ENCODE results near the gene C20orf96.

The C20orf96 gene

GRCh38 chr20:297098-297924 is 6.8 kb upstream of the C20orf96 start, which contains the start of gene ZCCHC3:
Gene ZCCHC3 (plus strand): TSS chr20:297570. CDS start chr20:297587, 17 bp downstream.
- Histone ChIP-seq H3K27me3 (ENCODE audit: control insufficient read depth in 1 of 2, insufficient read depth in 2 of 2, low read length in 2 of 2) (no peaks in the 10 kb centered on the region), H3K9ac (ENCODE audit: low read length in 2 of 2) (peak within 1 kb of the TSS; percentile 84 to 92), H3K4me3 (ENCODE audit: low read length in 2 of 2) (peak within 1 kb of the TSS; percentile 91 to 97), H3K36me3 (ENCODE audit: control insufficient read depth in 2 of 2, insufficient read depth in 2 of 2, low read length in 2 of 2) (peaks cover 2 to 4% of the 10 kb centered on the region in 2 donors), H3K4me1 (ENCODE audit: control insufficient read depth, insufficient read depth, low read length) (peaks cover 27% of the 10 kb centered on the region), H3K9me3 (ENCODE audit: control insufficient read depth in 2 of 2, low read length in 2 of 2) (no peaks in the 10 kb centered on the region), H3K27ac (ENCODE audit: low read length) (peak within 1 kb of the TSS; percentile 87)

- Histone ChIP-seq H3K36me3 (ENCODE audit: control insufficient read depth in 2 of 2, insufficient read depth in 2 of 2, low read length in 2 of 2) (peaks cover 2 to 4% of the 10 kb centered on the region in 2 donors), H3K9me3 (ENCODE audit: control insufficient read depth in 2 of 2, low read length in 2 of 2) (no peaks in the 10 kb centered on the region), H3K4me1 (ENCODE audit: control insufficient read depth, insufficient read depth, low read length) (peaks cover 25% of the 10 kb centered on the region), H3K27me3 (ENCODE audit: control insufficient read depth in 1 of 2, insufficient read depth in 2 of 2, low read length in 2 of 2) (no peaks in the 10 kb centered on the region), H3K9ac (ENCODE audit: low read length in 2 of 2) (no peak overlapping the region), H3K4me3 (ENCODE audit: low read length in 2 of 2) (no peak overlapping the region), H3K27ac (ENCODE audit: low read length) (no peak overlapping the region)
These were observed 5.3 kb upstream of the C20orf96 start for GRCh38 chr20:295804-296203.

GRCh38 chr20:294602-295001 is 4.1 kb upstream of the C20orf96 start:
- H3K27me3 ChIP-seq (ENCODE audit: control insufficient read depth in 1 of 2, insufficient read depth in 2 of 2, low read length in 2 of 2): no peaks in the 10 kb centered on the region

GRCh38 chr20:289693-290083 is 862 bp downstream of the C20orf96 start:
- peak overlapping the region; percentile 59 to 86 for H3K9ac ChIP-seq (ENCODE audit: low read length in 2 of 2)
- peak overlapping the region; percentile 77 for H3K27ac ChIP-seq (ENCODE audit: low read length)
- no peaks in the 10 kb centered on the region for H3K9me3 ChIP-seq (ENCODE audit: control insufficient read depth in 2 of 2, low read length in 2 of 2)
- H3K27me3 ChIP-seq (ENCODE audit: control insufficient read depth in 1 of 2, insufficient read depth in 2 of 2, low read length in 2 of 2): no peaks in the 10 kb centered on the region
- H3K36me3 ChIP-seq (ENCODE audit: control insufficient read depth in 2 of 2, insufficient read depth in 2 of 2, low read length in 2 of 2): no peaks in the 10 kb centered on the region
- peak overlapping the region; percentile 77 to 86 for H3K4me3 ChIP-seq (ENCODE audit: low read length in 2 of 2)
- H3K4me1 ChIP-seq (ENCODE audit: control insufficient read depth, insufficient read depth, low read length): peaks cover 15% of the 10 kb centered on the region

More at GRCh38 chr20:294602-295001, 4.1 kb upstream of the C20orf96 start:
- Histone ChIP-seq H3K9ac (ENCODE audit: low read length in 2 of 2) (no peak overlapping the region), H3K4me3 (ENCODE audit: low read length in 2 of 2) (no peak overlapping the region), H3K36me3 (ENCODE audit: control insufficient read depth in 2 of 2, insufficient read depth in 2 of 2, low read length in 2 of 2) (no peaks in the 10 kb centered on the region), H3K4me1 (ENCODE audit: control insufficient read depth, insufficient read depth, low read length) (peaks cover 19% of the 10 kb centered on the region), H3K27ac (ENCODE audit: low read length) (no peak overlapping the region), H3K9me3 (ENCODE audit: control insufficient read depth in 2 of 2, low read length in 2 of 2) (no peaks in the 10 kb centered on the region)

- no peaks in the 10 kb centered on the region for H3K9me3 ChIP-seq (ENCODE audit: control insufficient read depth in 2 of 2, low read length in 2 of 2)
- H3K27me3 ChIP-seq (ENCODE audit: control insufficient read depth in 1 of 2, insufficient read depth in 2 of 2, low read length in 2 of 2): no peaks in the 10 kb centered on the region
- no peak overlapping the region for H3K9ac ChIP-seq (ENCODE audit: low read length in 2 of 2)
- no peaks in the 10 kb centered on the region for H3K36me3 ChIP-seq (ENCODE audit: control insufficient read depth in 2 of 2, insufficient read depth in 2 of 2, low read length in 2 of 2)
- H3K4me1 ChIP-seq (ENCODE audit: control insufficient read depth, insufficient read depth, low read length): peaks cover 15% of the 10 kb centered on the region
- H3K27ac ChIP-seq (ENCODE audit: low read length): no peak overlapping the region
- H3K4me3 ChIP-seq (ENCODE audit: low read length in 2 of 2): peak overlapping the region; percentile 77 to 86
These were observed 1.4 kb downstream of the C20orf96 start for GRCh38 chr20:288956-289692.

- no peak overlapping the region for H3K4me3 ChIP-seq (ENCODE audit: low read length in 2 of 2)
These were observed 4.0 kb downstream of the C20orf96 start for GRCh38 chr20:286508-286907.

GRCh38 chr20:284172-284571 is 6.4 kb downstream of the C20orf96 start:
- Histone ChIP-seq H3K9me3 (ENCODE audit: control insufficient read depth in 2 of 2, low read length in 2 of 2) (no peaks in the 10 kb centered on the region), H3K4me3 (ENCODE audit: low read length in 2 of 2) (no peak overlapping the region)

More at GRCh38 chr20:286508-286907, 4.0 kb downstream of the C20orf96 start:
- Histone ChIP-seq H3K27ac (ENCODE audit: low read length) (no peak overlapping the region), H3K9ac (ENCODE audit: low read length in 2 of 2) (no peak overlapping the region), H3K9me3 (ENCODE audit: control insufficient read depth in 2 of 2, low read length in 2 of 2) (no peaks in the 10 kb centered on the region), H3K36me3 (ENCODE audit: control insufficient read depth in 2 of 2, insufficient read depth in 2 of 2, low read length in 2 of 2) (peaks cover 0 to 4% of the 10 kb centered on the region in 2 donors), H3K4me1 (ENCODE audit: control insufficient read depth, insufficient read depth, low read length) (peaks cover 15% of the 10 kb centered on the region), H3K27me3 (ENCODE audit: control insufficient read depth in 1 of 2, insufficient read depth in 2 of 2, low read length in 2 of 2) (no peaks in the 10 kb centered on the region)

GRCh38 chr20:278607-279571 is 11.7 kb downstream of the C20orf96 start:
- Histone ChIP-seq H3K9ac (ENCODE audit: low read length in 2 of 2) (no peak overlapping the region), H3K9me3 (ENCODE audit: control insufficient read depth in 2 of 2, low read length in 2 of 2) (no peaks in the 10 kb centered on the region), H3K27ac (ENCODE audit: low read length) (no peak overlapping the region), H3K36me3 (ENCODE audit: control insufficient read depth in 2 of 2, insufficient read depth in 2 of 2, low read length in 2 of 2) (peaks cover 13 to 19% of the 10 kb centered on the region in 2 donors), H3K4me3 (ENCODE audit: low read length in 2 of 2) (no peak overlapping the region), H3K27me3 (ENCODE audit: control insufficient read depth in 1 of 2, insufficient read depth in 2 of 2, low read length in 2 of 2) (no peaks in the 10 kb centered on the region), H3K4me1 (ENCODE audit: control insufficient read depth, insufficient read depth, low read length) (no peaks in the 10 kb centered on the region)

More at GRCh38 chr20:284172-284571, 6.4 kb downstream of the C20orf96 start:
- Histone ChIP-seq H3K9ac (ENCODE audit: low read length in 2 of 2) (no peak overlapping the region), H3K27ac (ENCODE audit: low read length) (no peak overlapping the region), H3K27me3 (ENCODE audit: control insufficient read depth in 1 of 2, insufficient read depth in 2 of 2, low read length in 2 of 2) (no peaks in the 10 kb centered on the region), H3K4me1 (ENCODE audit: control insufficient read depth, insufficient read depth, low read length) (no peaks in the 10 kb centered on the region), H3K36me3 (ENCODE audit: control insufficient read depth in 2 of 2, insufficient read depth in 2 of 2, low read length in 2 of 2) (peaks cover 0 to 6% of the 10 kb centered on the region in 2 donors)

- Histone ChIP-seq H3K9me3 (ENCODE audit: control insufficient read depth in 2 of 2, low read length in 2 of 2) (no peaks in the 10 kb centered on the region), H3K27ac (ENCODE audit: low read length) (no peak overlapping the region), H3K4me1 (ENCODE audit: control insufficient read depth, insufficient read depth, low read length) (no peaks in the 10 kb centered on the region), H3K4me3 (ENCODE audit: low read length in 2 of 2) (no peak overlapping the region), H3K36me3 (ENCODE audit: control insufficient read depth in 2 of 2, insufficient read depth in 2 of 2, low read length in 2 of 2) (peaks cover 13 to 17% of the 10 kb centered on the region in 2 donors), H3K27me3 (ENCODE audit: control insufficient read depth in 1 of 2, insufficient read depth in 2 of 2, low read length in 2 of 2) (no peaks in the 10 kb centered on the region), H3K9ac (ENCODE audit: low read length in 2 of 2) (no peak overlapping the region)
These were observed 12.4 kb downstream of the C20orf96 start for GRCh38 chr20:278181-278580.

- H3K27ac ChIP-seq (ENCODE audit: low read length): no peak overlapping the region
- H3K4me3 ChIP-seq (ENCODE audit: low read length in 2 of 2): no peak overlapping the region
- no peaks in the 10 kb centered on the region for H3K9me3 ChIP-seq (ENCODE audit: control insufficient read depth in 2 of 2, low read length in 2 of 2)
- H3K9ac ChIP-seq (ENCODE audit: low read length in 2 of 2): no peak overlapping the region
- no peaks in the 10 kb centered on the region for H3K4me1 ChIP-seq (ENCODE audit: control insufficient read depth, insufficient read depth, low read length)
- H3K36me3 ChIP-seq (ENCODE audit: control insufficient read depth in 2 of 2, insufficient read depth in 2 of 2, low read length in 2 of 2): peaks cover 13 to 17% of the 10 kb centered on the region in 2 donors
- H3K27me3 ChIP-seq (ENCODE audit: control insufficient read depth in 1 of 2, insufficient read depth in 2 of 2, low read length in 2 of 2): no peaks in the 10 kb centered on the region
These were observed 13.1 kb downstream of the C20orf96 start for GRCh38 chr20:277496-277781.

Measured in stomach smooth muscle (tissue), 2 donors.